ENCODE results near the gene PDLIM5.

GRCh38 chr4:94507708-94508107 lies 56.0 kb downstream of the PDLIM5 start:
- TF ChIP-seq, protein P1, sequence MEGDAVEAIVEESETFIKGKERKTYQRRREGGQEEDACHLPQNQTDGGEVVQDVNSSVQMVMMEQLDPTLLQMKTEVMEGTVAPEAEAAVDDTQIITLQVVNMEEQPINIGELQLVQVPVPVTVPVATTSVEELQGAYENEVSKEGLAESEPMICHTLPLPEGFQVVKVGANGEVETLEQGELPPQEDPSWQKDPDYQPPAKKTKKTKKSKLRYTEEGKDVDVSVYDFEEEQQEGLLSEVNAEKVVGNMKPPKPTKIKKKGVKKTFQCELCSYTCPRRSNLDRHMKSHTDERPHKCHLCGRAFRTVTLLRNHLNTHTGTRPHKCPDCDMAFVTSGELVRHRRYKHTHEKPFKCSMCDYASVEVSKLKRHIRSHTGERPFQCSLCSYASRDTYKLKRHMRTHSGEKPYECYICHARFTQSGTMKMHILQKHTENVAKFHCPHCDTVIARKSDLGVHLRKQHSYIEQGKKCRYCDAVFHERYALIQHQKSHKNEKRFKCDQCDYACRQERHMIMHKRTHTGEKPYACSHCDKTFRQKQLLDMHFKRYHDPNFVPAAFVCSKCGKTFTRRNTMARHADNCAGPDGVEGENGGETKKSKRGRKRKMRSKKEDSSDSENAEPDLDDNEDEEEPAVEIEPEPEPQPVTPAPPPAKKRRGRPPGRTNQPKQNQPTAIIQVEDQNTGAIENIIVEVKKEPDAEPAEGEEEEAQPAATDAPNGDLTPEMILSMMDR (conservative IDR thresholded peaks at IDR 0.05 in 1 of 2, IDR thresholded peaks at IDR 0.05 in 1 of 2; ENCODE audit: extremely low read depth in 1 of 2, insufficient read depth in 1 of 2, low read depth in 1 of 2, low read length in 2 of 2): no peak
- TF ChIP-seq EZH2 (IDR thresholded peaks at IDR 0.05; ENCODE audit: borderline replicate concordance, low read length): no peak

All from mammary epithelial cell (primary cell).